ENCODE data around the gene RAB31. TPM values are rescaled to one million over a fixed set of nuclear protein-coding genes. Genes with fewer than 3 reads are reported as not detected.

Gene RAB31
- polyA plus RNA-seq, 2 of the 4 experiments (the other 2 are of a cell fraction): 16.9 to 46.3 TPM

DNA sequence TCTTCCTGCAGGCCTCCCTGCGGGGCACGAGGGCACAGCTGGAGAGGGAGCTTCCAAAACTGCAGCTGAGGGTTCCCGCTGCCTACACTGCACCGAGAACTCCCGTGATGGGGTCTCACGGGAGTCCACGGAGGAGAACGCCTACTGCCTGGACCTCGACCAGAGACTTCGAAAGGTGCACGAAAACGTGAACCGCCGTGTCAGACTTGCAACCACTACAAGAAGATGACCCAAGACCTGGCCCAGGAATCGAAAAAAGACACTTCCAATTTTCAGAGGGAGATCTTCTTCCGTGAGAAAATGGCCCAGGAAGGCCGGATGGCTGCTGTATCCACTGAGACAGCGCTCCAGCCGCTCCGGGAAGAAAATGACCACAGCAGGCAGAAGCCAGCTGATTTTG, 124.8 kb downstream of the RAB31 start:
- peak overlapping the region in 1 of 2 experiments; percentile 71; a peak in 2 of 6 replicates for H3K27ac ChIP-seq
- DNase-seq (ENCODE audit: low read depth in 1 of 2, low spot score in 1 of 2) (no peak), ATAC-seq (no peak), FAIRE-seq (no peak)
- TF ChIP-seq HES2 (IDR thresholded peaks at IDR 0.05): no peak
- TF ChIP-seq, protein P1, sequence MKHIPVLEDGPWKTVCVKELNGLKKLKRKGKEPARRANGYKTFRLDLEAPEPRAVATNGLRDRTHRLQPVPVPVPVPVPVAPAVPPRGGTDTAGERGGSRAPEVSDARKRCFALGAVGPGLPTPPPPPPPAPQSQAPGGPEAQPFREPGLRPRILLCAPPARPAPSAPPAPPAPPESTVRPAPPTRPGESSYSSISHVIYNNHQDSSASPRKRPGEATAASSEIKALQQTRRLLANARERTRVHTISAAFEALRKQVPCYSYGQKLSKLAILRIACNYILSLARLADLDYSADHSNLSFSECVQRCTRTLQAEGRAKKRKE (CRISPR knock-in tag; IDR thresholded peaks at IDR 0.05; ENCODE audit: low read depth): no peak
- no peak for TF ChIP-seq BHLHE40 (IDR thresholded peaks at IDR 0.05; ENCODE audit: low read depth, low read length)
- no peak for TF ChIP-seq HDAC2 (IDR thresholded peaks at IDR 0.05)
- TF ChIP-seq JUN (IDR thresholded peaks at IDR 0.05): no peak
- no peak for TF ChIP-seq PHF8 (IDR thresholded peaks at IDR 0.05; ENCODE audit: borderline replicate concordance, low read depth)
- TF ChIP-seq, protein P2, sequence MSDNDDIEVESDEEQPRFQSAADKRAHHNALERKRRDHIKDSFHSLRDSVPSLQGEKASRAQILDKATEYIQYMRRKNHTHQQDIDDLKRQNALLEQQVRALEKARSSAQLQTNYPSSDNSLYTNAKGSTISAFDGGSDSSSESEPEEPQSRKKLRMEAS (IDR thresholded peaks at IDR 0.05): no peak
- TF ChIP-seq TP53 (CRISPR knock-in tag; IDR thresholded peaks at IDR 0.05): no peak
- TF ChIP-seq RCOR1 (IDR thresholded peaks at IDR 0.05; ENCODE audit: low read depth, low read length): no peak
- TF ChIP-seq MAFK (IDR thresholded peaks at IDR 0.05; ENCODE audit: partially characterized antibody): no peak
- TF ChIP-seq NR3C1 (IDR thresholded peaks at IDR 0.05): no peak
- H3K4me2 ChIP-seq: no peak overlapping the region
- ChIA-PET CTCF (no interaction called here), POLR2A (no interaction called here)
- H3K9me3 ChIP-seq: no peaks in the 10 kb centered on the region
- WGBS (ENCODE audit: missing lambda C conversion rate): 96% methylated on average over 18 of the region's 20 CpGs
- H3K4me3 ChIP-seq: no peak overlapping the region
- H3K4me1 ChIP-seq: peaks cover 14% of the 10 kb centered on the region

GRCh38 chr18:9834551-9834950, 126.5 kb downstream of the RAB31 start:
- no peak for DNase-seq (ENCODE audit: low read depth in 1 of 2, low spot score in 1 of 2)
- Histone ChIP-seq H3K4me2 (no peak overlapping the region), H3K4me1 (no peaks in the 10 kb centered on the region), H3K9me3 (no peaks in the 10 kb centered on the region), H3K27ac (0 out of 6 replicates have a peak overlapping the region, but pooled peaks of 1 of the 2 experiments have one; percentile 33), H3K4me3 (no peak overlapping the region)
- CTCF ChIA-PET: no interaction called here
- WGBS (ENCODE audit: missing lambda C conversion rate): 79% methylated on average over 2 of the region's 2 CpGs
- TF ChIP-seq ZNF302 (CRISPR knock-in tag; IDR thresholded peaks at IDR 0.05): no peak
- TF ChIP-seq NPAS2 (CRISPR knock-in tag; IDR thresholded peaks at IDR 0.05; ENCODE audit: borderline replicate concordance): no peak
- TF ChIP-seq, protein P2 (IDR thresholded peaks at IDR 0.05): no peak
- no peak for ATAC-seq
- no peak for FAIRE-seq
- POLR2A ChIA-PET: no interaction called here

DNA sequence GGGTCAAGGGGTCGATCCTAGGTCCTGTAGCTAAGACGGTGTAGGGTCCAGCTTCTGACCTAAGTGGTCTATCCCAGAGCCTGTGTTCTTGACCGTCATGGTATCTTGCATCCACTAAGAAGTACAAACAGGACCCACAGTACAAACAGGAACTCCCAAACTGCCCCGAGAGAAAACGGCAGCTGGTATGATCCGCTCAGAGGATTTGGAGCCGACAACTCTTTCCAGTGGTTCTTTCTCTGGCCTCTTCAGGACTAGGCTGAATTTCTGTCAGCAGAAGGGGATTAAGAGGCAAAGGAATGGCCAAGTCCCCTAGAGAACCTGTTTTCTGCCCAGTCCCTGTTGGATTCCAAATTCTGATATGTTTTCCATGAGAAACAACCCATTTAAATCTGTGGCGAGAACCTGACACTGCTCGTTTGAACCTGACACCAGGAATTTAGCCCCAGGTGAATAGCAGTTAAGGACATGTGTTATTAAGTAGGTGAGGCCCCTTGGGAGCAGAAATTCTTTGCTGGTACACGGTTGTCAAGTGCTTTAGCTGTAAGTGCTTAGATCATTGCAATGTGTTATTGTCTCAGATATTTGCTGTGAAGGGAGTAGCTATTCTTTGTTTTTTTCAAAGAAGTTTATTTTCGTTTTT, 127.1 kb downstream of the RAB31 start:
- no peak for DNase-seq (ENCODE audit: low read depth in 1 of 2, low spot score in 1 of 2)
- WGBS (ENCODE audit: missing lambda C conversion rate): 80% methylated on average over 11 of the region's 11 CpGs
- ChIA-PET CTCF (no interaction called here), POLR2A (no interaction called here)
- TF ChIP-seq EHF (CRISPR knock-in tag; IDR thresholded peaks at IDR 0.05) (no peak), JUNB (IDR thresholded peaks at IDR 0.05) (no peak), MAZ (IDR thresholded peaks at IDR 0.05; ENCODE audit: borderline replicate concordance, low read depth, low read length) (no peak), RARB (CRISPR knock-in tag; IDR thresholded peaks at IDR 0.05) (no peak), ZSCAN20 (CRISPR knock-in tag; IDR thresholded peaks at IDR 0.05) (no peak), HOXB13 (CRISPR knock-in tag; IDR thresholded peaks at IDR 0.05; ENCODE audit: low read depth) (no peak), HES2 (IDR thresholded peaks at IDR 0.05) (no peak), TP53 (CRISPR knock-in tag; IDR thresholded peaks at IDR 0.05) (no peak), RCOR1 (IDR thresholded peaks at IDR 0.05; ENCODE audit: low read depth, low read length) (no peak), RFX5 (IDR thresholded peaks at IDR 0.05) (no peak), JUN (IDR thresholded peaks at IDR 0.05) (no peak), ZC3H11A (IDR thresholded peaks at IDR 0.05) (no peak)
- H3K9me3 ChIP-seq: no peaks in the 10 kb centered on the region
- no peak overlapping the region for H3K4me2 ChIP-seq
- ATAC-seq: no peak
- H3K4me3 ChIP-seq: no peak overlapping the region
- H3K27ac ChIP-seq: peak overlapping the region in 1 of 2 experiments; percentile 60; a peak in 2 of 6 replicates
- FAIRE-seq: no peak
- H3K4me1 ChIP-seq: no peaks in the 10 kb centered on the region

All from A549 (cell line).